ENCODE results near the gene GNAS-AS1. TPM values are rescaled to one million over a fixed set of nuclear protein-coding genes. Genes with fewer than 3 reads are reported as not detected.

GNAS-AS1 gene
- total and polyA plus RNA-seq, 2 experiments from 2014 or later, result 0.98 TPM; not detected in 1

GRCh38 chr20:58853976-58854637 is 3.4 kb upstream of the GNAS-AS1 start:
- Histone ChIP-seq H3K79me2 (peaks cover 6% of the 10 kb centered on the region), H3K9me2 (replicated peaks; ENCODE audit: insufficient read depth) (no peaks in the 10 kb centered on the region), H3K27me3 (peaks cover 77% of the 10 kb centered on the region), H3K4me2 (peak overlapping the region; percentile 80), H4K20me1 (ENCODE audit: insufficient read depth, poor library complexity, severe bottlenecking) (no peaks in the 10 kb centered on the region), H3K27ac (no peak overlapping the region), H3K9me3 (ENCODE audit: low read depth) (no peaks in the 10 kb centered on the region), H3K4me3 (no peak overlapping the region), H3K36me3 (replicated peaks; ENCODE audit: insufficient read depth, low read depth) (no peaks in the 10 kb centered on the region), H2AFZ (no peak overlapping the region), H3K4me1 (ENCODE audit: insufficient read depth) (peaks cover 8% of the 10 kb centered on the region)
- TF ChIP-seq EZH2 (IDR thresholded peaks at IDR 0.05; ENCODE audit: borderline replicate concordance), result no peak
- TF ChIP-seq EZH2phosphoT487 (IDR thresholded peaks at IDR 0.05; ENCODE audit: low read depth, severe bottlenecking, unreplicated experiment), result peak; percentile 41
- DNase-seq (ENCODE audit: low spot score), result no peak
- 51% methylated on average over 54 of the region's 63 CpGs for WGBS (ENCODE audit: low lambda C conversion rate, missing lambda C conversion rate)

DNA sequence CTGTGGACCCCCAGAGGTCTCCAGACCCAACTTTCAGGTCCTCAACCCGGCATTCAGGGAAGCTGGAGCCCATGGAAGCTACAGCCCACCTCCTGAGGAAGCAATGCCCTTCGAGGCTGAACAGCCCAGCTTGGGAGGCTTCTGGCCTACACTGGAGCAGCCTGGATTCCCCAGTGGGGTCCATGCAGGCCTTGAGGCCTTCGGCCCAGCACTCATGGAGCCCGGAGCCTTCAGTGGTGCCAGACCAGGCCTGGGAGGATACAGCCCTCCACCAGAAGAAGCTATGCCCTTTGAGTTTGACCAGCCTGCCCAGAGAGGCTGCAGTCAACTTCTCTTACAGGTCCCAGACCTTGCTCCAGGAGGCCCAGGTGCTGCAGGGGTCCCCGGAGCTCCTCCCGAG is 2.8 kb upstream of the GNAS-AS1 start:
- Histone ChIP-seq H3K4me3 (no peak overlapping the region), H3K9me2 (replicated peaks; ENCODE audit: insufficient read depth) (no peaks in the 10 kb centered on the region), H3K36me3 (replicated peaks; ENCODE audit: insufficient read depth, low read depth) (no peaks in the 10 kb centered on the region), H4K20me1 (ENCODE audit: insufficient read depth, poor library complexity, severe bottlenecking) (no peaks in the 10 kb centered on the region), H2AFZ (no peak overlapping the region), H3K27ac (no peak overlapping the region), H3K4me2 (peak overlapping the region; percentile 80), H3K4me1 (ENCODE audit: insufficient read depth) (peaks cover 8% of the 10 kb centered on the region), H3K9me3 (ENCODE audit: low read depth) (no peaks in the 10 kb centered on the region), H3K27me3 (peaks cover 71% of the 10 kb centered on the region), H3K79me2 (peaks cover 6% of the 10 kb centered on the region)
- DNase-seq (ENCODE audit: low spot score), result no peak
- TF ChIP-seq EZH2phosphoT487 (IDR thresholded peaks at IDR 0.05; ENCODE audit: low read depth, severe bottlenecking, unreplicated experiment), result no peak
- TF ChIP-seq, protein P1, sequence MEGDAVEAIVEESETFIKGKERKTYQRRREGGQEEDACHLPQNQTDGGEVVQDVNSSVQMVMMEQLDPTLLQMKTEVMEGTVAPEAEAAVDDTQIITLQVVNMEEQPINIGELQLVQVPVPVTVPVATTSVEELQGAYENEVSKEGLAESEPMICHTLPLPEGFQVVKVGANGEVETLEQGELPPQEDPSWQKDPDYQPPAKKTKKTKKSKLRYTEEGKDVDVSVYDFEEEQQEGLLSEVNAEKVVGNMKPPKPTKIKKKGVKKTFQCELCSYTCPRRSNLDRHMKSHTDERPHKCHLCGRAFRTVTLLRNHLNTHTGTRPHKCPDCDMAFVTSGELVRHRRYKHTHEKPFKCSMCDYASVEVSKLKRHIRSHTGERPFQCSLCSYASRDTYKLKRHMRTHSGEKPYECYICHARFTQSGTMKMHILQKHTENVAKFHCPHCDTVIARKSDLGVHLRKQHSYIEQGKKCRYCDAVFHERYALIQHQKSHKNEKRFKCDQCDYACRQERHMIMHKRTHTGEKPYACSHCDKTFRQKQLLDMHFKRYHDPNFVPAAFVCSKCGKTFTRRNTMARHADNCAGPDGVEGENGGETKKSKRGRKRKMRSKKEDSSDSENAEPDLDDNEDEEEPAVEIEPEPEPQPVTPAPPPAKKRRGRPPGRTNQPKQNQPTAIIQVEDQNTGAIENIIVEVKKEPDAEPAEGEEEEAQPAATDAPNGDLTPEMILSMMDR (IDR thresholded peaks at IDR 0.05; ENCODE audit: poor library complexity), result no peak
- WGBS (ENCODE audit: low lambda C conversion rate, missing lambda C conversion rate), result 87% methylated on average over 6 of the region's 6 CpGs

DNA sequence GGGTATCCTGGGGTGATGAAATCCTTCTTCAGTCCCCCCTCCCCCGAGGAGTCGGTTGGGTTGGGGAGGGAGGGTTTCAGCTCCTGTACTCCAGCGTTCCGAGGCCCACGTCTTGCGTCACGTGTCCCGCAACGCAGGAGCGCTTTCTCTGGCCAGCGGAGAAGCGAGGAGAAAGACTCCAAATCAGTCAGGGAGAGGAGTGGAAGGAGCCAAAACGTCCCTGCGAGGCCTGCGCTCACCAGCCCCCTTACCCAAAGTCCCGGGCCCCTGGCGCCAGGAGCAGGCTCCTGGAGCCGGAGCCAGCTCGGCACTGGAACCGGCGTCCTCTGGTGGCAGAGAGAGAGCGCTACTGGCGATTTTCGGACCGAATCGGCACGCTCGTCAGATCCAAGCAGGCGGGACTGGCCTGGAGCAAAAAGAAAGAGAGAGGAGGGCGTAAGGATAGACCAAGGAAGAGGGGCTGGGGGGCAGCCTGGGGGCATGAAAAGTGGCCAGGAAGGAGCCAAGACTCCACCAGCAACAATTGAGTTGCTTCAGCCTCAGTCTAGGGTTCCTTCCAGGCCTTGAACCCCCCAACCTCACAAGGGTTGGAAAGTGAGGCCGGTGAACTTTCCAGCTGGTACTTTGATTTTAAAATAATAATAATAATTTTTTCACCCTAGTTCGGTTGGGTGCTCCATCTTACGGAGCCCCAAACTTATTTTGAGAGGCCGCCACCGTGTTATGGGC is 2.0 kb upstream of the GNAS-AS1 start, which contains the start of gene GNAS:
TSS of gene GNAS (plus strand) at position 174 of the 729 bp plus-strand sequence.
- peak; percentile 84 for DNase-seq (ENCODE audit: low spot score)
- Histone ChIP-seq H4K20me1 (ENCODE audit: insufficient read depth, poor library complexity, severe bottlenecking) (no peaks in the 10 kb centered on the region), H3K27me3 (peaks cover 63% of the 10 kb centered on the region), H3K27ac (no peak within 1 kb of the TSS), H3K4me2 (peak within 1 kb of the TSS; percentile 90), H3K36me3 (replicated peaks; ENCODE audit: insufficient read depth, low read depth) (no peaks in the 10 kb centered on the region), H3K4me1 (ENCODE audit: insufficient read depth) (peaks cover 8% of the 10 kb centered on the region), H3K9me3 (ENCODE audit: low read depth) (no peaks in the 10 kb centered on the region), H3K4me3 (peak within 1 kb of the TSS; percentile 12), H3K79me2 (peaks cover 6% of the 10 kb centered on the region), H3K9me2 (replicated peaks; ENCODE audit: insufficient read depth) (no peaks in the 10 kb centered on the region), H2AFZ (peak within 1 kb of the TSS; percentile 55)
- 16% methylated on average over 35 of the region's 35 CpGs for WGBS (ENCODE audit: low lambda C conversion rate, missing lambda C conversion rate)
- TF ChIP-seq, protein P1 (IDR thresholded peaks at IDR 0.05; ENCODE audit: poor library complexity), result peak; percentile 87
- TF ChIP-seq EZH2phosphoT487 (IDR thresholded peaks at IDR 0.05; ENCODE audit: low read depth, severe bottlenecking, unreplicated experiment) (no peak), EZH2 (IDR thresholded peaks at IDR 0.05; ENCODE audit: borderline replicate concordance) (peak; percentile 4)

GRCh38 chr20:58851969-58852458 is 1.3 kb upstream of the GNAS-AS1 start:
- TF ChIP-seq EZH2 (IDR thresholded peaks at IDR 0.05; ENCODE audit: borderline replicate concordance) (peak; percentile 77), EZH2phosphoT487 (IDR thresholded peaks at IDR 0.05; ENCODE audit: low read depth, severe bottlenecking, unreplicated experiment) (peak; percentile 49)
- TF ChIP-seq, protein P1 (IDR thresholded peaks at IDR 0.05; ENCODE audit: poor library complexity), result no peak
- no peak overlapping the region for H3K27ac ChIP-seq

More at GRCh38 chr20:58851969-58852458, 1.3 kb upstream of the GNAS-AS1 start:
- peaks cover 56% of the 10 kb centered on the region for H3K27me3 ChIP-seq
- H3K9me3 ChIP-seq (ENCODE audit: low read depth), result no peaks in the 10 kb centered on the region
- H3K36me3 ChIP-seq (replicated peaks; ENCODE audit: insufficient read depth, low read depth), result no peaks in the 10 kb centered on the region
- peak overlapping the region; percentile 90 for H3K4me2 ChIP-seq
- H3K4me1 ChIP-seq (ENCODE audit: insufficient read depth), result peaks cover 8% of the 10 kb centered on the region
- peak overlapping the region; percentile 12 for H3K4me3 ChIP-seq
- H2AFZ ChIP-seq, result no peak overlapping the region
- no peaks in the 10 kb centered on the region for H4K20me1 ChIP-seq (ENCODE audit: insufficient read depth, poor library complexity, severe bottlenecking)
- WGBS (ENCODE audit: low lambda C conversion rate, missing lambda C conversion rate), result 28% methylated on average over 23 of the region's 23 CpGs
- H3K79me2 ChIP-seq, result peaks cover 6% of the 10 kb centered on the region
- no peak for DNase-seq (ENCODE audit: low spot score)
- H3K9me2 ChIP-seq (replicated peaks; ENCODE audit: insufficient read depth), result no peaks in the 10 kb centered on the region
